GM18909 (cell line): ENCODE results near the gene DCAF7.

Source experiments
- ATAC-seq: cut with Tn5 transposase; IDR thresholded peaks from one replicate; pipeline ENCODE4 v1.9.1; 2021; ENCODE audit warnings: mild to moderate bottlenecking; ENCODE audit not compliant: unreplicated experiment, poor library complexity

The DCAF7 gene, protein sequence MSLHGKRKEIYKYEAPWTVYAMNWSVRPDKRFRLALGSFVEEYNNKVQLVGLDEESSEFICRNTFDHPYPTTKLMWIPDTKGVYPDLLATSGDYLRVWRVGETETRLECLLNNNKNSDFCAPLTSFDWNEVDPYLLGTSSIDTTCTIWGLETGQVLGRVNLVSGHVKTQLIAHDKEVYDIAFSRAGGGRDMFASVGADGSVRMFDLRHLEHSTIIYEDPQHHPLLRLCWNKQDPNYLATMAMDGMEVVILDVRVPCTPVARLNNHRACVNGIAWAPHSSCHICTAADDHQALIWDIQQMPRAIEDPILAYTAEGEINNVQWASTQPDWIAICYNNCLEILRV

DNA sequence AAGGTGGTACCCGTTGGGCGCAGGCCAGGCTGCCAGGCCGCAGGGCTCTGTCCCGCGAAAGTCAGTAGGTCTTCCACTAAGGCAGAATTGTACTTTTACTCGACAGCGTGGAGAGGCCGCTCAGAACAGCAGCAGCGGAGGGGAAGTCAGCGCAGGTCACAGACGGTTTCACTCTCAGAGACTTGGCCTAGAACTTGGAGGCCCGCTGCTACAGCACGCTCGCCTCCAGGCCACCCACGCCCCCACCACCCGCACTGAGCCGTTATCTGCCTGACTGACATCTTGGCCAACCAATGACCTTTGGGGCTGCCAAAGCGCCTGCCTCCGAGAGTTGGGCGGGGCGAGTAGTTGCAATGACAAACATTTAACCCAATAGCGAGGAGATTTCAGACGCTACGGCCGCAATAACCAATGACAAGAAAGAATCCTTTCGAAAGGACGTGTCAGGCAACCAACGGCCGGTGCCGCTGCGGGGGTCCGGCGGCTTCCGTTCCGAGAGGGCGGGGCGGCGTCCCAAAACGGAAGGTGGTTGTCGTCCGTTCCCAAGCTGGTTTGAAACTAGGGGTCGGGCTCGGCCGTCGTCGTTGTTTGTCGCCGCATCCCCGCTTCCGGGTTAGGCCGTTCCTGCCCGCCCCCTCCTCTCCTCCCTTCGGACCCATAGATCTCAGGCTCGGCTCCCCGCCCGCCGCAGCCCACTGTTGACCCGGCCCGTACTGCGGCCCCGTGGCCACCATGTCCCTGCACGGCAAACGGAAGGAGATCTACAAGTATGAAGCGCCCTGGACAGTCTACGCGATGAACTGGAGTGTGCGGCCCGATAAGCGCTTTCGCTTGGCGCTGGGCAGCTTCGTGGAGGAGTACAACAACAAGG, at the start of gene DCAF7:
Gene DCAF7, plus strand, starts transcription at position 532 of the 871 bp plus-strand sequence. Its CDS starts 201 bp downstream, at position 733.
- peak; percentile 96 for ATAC-seq

DNA sequence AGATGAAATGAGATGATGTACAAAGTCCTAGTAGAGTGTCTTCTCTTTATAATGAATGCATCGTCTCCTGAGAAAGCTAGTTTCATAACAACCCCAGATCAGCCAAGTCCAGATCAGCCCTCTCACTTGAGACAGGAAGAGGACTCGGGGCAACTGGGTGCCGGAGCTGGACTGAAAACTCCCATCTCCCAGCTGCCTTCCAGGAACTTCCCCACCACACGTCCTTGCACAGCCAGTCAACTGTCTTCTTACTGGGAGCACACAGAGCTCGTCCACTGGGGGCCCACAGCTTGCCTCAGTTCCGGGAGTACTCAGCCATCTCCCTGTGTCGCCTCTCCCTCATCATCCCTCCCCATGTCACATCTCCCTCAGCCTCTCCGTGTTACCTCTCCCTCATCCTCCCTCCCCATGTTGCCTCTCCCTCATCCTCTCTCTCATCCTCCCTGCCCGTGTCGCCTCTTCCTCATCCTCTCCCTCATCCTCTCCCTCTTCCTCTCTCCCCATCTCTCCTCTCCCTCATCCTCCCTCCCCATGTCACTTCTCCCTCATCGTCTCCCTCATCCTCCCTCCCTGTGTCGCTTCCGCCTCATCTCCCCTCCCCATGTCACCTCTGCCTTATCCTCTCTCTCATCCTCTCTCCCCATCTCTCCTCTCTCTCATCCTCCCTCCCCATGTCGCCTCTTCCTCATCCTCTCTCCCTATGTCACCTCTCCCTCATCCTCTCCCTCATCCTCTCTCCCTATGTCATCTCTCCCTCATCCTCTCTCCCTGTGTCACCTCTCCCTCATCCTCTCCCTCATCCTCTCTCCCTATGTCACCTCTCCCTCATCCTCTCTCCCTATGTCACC, 49.5 kb upstream of the DCAF7 start:
- no peak for ATAC-seq

DNA sequence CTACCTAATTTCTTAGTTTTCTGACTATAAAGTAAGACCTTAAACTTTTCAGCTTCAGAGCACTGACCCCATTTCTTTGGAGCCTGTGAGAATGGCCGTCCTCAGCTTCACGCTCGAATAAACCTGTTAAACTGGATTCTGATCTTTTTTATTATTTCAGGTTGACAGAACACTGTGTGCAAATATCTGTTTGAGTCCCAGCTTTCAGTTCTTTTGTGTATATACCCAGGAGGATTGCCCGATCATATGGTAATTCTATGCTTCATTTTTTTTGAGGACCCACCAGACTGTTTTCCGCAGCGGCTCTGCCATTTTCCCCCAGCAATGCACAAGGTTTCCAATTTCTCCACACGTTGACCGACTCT, 47.0 kb upstream of the DCAF7 start:
- ATAC-seq: no peak

DNA sequence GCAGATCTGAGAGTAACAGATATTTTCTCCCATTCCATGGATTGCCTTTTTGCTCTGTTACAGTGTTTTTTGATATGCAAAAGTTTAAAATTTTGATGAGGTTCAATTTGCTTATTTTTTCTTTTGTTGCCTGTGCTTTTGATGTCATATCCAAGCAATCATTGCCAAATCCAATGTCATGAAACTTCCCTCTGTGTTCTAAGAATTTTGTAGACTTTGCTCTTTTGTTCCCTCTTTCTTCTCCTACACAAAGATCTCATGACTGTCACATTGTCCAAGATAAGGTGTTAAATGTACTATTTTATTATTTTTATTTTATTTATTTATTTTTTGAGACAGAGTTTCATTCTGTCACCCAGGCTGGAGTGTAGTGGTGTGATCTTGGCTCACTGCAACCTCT, 46.0 kb upstream of the DCAF7 start:
- ATAC-seq: no peak

DNA sequence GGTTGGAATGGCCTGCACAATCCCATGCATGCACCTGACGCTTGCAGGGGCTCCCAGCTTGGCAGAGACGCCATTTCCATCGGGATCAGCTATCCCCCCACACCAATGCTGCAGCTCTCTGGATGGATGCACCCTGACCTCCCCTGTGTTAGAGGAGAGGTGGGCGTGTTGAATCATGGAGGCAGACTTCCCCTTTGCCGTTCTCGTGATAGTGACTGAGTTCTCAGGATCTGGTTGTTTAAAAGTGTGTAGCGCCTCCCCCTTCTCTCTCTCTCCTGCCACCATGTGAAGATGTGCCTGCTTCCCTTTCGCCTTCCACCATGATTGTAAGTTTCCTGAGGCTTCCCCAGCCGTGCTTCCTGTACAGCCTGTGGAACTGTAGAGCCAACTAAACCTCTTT, 44.9 kb upstream of the DCAF7 start:
- no peak for ATAC-seq

DNA sequence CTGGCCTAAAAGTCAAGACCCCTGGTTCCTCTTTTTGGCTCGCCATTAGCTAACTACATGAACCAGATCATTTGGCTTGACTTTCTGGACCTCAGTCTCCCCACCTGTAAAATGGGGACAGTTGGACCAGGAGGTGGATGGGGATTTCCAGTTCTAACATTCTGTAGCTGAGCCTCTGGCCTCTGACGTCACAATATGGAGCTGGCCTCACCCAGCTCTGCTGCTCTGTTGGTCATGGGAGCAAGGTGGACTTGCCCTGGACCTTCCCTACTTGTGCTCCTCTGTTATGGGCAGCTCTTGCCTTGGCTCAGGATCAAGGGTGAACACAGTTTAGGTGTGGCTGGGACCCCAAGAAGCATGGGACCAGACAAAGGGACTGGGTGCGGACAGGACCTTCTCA, 43.6 kb upstream of the DCAF7 start:
- ATAC-seq: no peak

DNA sequence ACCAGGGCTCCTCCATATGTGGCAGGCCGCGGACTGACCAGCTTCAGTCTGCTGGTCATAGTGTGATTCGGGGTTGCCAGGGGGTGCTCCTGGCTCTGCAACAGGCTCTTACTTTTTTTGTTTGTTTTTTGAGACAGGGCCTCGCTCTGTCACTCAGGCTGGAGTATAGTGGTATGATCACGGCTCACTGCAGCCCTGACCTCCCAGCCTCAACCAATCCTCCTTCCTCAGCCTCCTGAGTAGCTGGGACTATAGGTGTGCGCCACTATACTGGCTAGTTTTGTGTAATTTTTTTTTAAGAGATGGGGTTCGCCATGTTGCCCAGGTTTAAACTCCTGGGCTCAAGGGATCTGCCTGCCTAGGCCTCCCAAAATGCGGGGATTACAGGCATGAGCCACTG, 38.9 kb upstream of the DCAF7 start:
- no peak for ATAC-seq

DNA sequence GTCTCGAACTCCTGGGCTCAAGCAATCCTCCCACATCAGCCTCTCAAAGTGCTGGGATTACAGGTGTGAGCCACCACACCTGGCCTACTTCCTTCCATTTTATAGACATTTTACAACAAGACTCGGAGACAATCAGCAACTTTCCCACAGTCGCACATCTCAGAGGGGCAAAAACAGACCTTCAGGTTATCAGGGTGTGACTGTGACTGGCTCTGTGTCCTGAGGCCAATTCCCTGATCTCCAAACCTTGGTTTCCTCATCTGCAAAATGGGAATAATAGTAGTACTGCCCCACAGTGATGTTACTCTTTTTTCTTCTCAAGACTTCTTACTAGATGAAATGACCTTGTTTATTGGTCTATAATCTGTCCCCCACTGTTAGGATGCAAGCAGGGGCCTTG, 37.9 kb upstream of the DCAF7 start:
- ATAC-seq: no peak

DNA sequence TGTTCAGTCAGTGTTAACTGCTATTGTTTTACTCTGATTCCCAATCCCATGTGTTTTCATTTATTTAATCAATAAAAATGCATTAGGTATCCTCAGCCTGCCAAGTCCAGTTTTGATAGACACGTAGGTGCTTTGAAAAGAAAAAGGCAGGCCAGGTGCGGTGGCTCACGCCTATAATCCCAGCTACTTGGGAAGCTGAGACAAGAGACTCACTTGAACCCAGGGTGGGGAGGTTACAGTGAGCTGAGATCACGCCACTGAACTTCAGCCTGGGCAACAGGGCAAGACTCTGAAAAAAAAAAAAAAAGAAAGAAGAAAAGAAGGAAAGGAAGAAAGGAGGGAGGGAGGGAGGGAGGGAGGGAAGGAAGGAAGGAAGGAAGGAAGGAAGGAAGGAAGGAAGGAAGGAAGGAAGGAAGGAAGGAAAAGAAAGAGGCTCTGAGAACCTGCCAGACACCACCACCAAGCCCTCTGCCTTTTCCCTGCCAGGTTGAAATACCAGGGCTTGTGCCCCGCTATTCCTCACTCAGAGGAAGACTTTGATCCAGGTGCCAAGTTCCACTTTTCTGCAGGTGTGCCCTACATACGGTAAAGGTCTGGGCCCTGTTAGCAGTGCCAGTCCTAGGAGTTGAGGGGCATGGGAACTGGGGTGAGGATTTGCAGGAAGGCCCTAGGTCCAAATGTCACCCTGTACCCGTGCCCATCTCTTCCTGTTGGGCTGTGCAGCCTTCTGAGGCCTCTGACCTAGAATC, 37.2 kb upstream of the DCAF7 start:
- ATAC-seq: no peak

DNA sequence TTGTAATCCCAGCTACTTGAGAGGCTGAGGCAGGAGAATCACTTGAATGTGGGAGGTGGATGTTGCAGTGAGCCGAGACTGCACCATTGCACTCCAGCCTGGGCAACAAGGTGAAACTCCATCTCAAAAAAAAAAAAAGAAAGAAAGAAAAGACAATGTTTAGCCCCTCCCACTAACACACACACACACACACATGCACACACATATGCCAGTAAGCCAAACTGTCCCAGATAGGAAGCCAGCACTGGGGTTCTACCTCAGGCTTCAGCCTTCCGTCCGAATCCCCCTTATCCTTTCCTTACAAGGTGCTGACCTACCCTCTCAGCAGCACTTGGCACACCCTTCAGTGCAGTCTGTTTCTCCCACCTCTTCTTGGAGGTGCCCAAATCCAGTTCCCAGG, 35.8 kb upstream of the DCAF7 start:
- no peak for ATAC-seq

DNA sequence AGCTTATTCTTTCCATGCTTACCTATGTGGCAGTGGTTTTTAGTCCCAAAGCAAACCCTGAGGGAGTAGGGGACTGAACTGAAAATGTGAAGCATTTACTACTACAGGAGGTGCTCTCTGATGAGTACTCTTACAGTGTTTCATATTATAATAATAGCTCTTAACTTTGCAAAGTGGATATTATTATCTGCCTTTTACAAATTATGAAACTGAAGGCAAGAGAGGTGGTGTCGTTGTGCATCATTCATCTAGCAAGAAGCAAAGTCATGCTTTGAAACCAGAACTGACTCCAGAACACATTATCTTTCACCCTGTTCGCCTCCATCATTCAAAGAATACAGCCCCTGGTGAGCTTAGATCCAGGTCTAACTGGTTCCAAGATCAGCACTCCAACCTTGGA, 35.3 kb upstream of the DCAF7 start:
- ATAC-seq: no peak

DNA sequence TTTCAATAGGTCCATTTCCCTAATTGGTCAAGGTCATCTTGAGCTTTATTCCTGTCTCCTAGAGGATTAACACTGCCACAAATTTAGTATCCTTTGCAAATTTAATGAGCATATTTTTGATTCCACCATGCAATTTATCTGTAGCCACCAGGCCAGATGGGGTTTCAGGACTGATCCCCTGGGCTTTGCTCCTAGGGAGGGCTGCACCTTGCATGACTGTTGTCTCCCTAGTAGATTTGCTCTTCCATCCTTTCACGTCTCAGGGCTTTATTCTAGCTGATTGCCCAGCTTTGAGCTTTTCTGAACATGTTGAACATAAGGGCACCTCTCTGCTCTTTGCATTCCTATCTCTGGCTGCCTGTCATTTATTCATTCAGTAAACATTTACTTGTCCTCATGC, 34.9 kb upstream of the DCAF7 start:
- ATAC-seq: no peak

DNA sequence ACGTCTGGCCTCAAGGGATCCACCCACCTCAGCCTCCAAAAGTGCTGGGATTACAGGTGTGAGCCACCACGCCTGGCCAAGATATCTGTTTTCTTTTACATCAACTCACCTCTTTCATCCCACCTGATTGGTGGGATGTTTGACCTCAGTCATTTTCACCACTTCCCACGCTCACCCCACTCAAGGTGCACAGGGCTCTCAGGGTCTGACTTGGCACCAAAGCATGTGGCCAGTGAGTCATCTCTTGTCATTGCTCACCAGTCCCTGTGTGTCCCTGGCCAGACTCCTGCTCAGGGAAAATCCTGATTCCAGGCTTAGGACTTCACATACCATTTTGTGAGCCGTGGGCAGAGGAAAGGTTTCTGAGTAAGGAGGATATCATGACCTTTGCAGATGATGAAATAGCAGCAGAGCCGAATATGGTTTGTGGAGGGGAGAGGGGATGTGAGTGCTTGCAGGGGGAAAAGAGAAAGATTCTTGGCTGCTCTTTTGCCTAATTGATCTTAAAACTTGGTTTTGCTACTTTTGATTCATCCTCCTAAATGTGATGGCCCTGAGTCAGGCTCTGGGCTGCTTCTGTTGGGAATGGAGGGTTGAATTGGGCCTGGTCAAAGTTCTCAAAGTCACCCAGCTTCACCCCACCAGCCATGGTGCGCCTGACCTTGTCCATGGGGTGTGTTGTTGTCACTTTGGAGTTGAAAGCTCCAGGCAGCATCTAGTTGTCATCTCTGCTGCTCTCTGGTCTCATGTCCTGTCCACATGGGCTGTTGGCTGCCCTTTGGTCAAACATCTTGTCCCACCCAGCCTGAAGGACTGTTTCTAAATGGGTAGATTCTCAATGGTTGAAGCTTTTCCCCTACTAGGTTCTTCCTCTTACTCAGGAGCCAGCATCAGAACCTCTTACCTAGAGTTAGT, 33.1 kb upstream of the DCAF7 start:
- no peak for ATAC-seq

DNA sequence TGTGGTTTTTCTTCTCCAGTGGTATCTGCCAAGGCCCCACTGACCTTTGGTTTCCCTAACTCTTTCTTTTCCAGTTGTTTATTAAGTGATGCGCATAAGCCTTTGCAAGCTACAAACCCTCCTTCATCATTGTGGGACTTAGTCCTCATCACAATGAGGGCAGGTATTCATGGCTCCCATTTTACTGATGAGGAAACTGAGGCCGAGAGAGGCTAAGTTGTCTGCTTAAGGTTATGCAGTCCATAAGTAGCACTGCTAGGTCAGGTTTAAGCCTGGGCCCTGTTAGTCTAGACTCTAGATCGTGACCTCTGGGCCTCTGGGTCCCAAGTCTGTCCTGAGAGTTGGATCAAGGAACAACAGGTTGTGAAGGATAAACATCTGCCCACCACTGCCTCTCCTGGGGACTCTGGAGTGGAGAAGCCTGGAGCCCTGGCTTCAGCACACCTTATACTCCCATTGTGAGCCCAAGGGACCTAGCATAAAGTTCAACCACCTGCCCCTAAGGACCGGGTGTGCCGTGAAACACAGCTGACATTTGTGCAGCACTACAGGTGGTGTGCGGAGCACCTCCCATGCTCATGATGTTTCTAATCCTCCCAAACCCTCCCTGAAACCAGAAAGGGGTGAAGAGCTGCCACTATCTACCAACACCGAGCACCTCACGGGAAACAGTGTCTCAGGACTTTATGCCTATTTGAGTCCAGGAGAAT, 32.3 kb upstream of the DCAF7 start:
- no peak for ATAC-seq

DNA sequence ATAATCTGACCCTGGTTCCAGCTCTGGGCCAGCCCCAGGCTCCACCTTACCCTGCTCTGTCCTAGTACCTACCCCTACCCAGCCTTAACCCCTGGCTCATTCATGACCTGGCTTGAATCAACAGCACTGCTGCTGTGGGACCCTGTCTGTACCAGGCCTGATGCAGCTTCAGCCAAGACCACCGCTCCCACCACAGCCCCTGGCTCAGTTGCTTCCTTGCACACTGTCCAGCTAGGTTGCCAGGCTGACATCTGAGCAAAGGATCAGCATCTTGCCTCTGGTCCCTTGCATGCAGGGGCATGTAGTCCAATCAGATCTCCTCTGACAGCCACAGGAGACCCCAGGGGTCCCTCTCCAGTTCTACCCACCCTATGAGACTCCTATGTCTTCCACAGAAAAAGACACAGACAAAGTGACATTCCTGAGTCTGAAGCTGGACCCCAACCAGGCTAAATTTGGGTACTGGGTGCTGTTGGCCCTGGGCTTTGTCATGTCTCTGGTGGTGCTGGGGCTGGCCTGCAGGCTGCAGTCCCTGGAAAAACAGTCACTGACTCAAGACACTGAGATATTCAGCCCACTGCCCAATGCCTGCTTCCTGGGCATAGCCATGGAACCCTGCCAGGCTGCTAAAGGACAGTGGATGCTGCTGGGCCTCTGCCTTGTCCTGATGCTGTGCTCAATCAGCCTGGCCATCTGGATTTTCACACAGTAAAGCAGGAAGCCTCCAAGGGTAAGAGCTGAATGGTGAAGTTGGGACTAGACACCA, 31.0 kb upstream of the DCAF7 start:
- no peak for ATAC-seq

DNA sequence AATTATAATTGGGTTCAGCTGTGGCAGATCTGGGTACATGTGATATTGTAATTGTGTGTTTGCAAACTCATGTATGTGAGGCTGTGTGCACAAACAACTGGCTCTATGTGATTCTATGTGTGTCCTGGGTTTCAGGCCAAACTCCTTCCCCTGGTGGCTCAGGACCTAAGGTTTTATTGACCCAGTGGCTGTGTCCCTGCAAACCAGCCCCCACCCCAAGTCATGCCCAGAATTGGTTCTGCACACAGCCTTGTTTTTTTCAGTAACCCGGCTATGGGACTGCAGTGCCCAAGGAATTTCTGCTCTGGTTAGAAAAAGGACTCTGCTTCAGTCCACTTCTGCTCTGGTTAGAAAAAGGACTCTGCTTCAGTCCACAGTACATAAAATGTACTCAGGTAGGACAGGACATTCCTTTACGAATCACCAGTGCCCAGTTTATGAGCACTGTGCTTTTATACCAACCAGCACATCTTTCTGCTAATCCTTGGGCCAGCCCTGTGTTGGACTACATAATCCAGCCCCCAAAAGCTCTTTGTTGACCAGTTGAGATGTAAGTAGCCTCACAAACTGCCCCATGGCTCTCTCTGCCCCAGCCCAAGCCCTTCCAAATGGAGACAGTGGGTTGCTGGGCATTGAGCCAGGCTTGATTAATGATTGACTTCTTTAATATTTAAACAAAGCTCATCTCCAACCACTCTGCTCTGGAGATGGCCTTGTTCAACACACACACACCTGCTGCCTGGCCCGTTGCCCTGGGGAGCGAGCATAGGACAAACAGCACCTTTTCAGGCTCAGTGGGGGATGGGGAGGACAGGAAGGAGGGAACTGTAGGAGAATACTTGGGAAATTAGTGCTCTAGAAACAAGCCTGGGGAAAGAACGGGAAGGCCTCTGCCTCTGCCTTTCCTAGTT, 30.1 kb upstream of the DCAF7 start:
- ATAC-seq: no peak
